H1 (cell line): ENCODE results near the gene RCE1. TPM values are rescaled to one million over a fixed set of nuclear protein-coding genes. Genes with fewer than 3 reads are reported as not detected.

Experiments used
- CTCF ChIA-PET: fragments of 300-600 bp; sonication (Branson Sonifier 250); formaldehyde crosslinking; loops from one replicate; lab custom pipeline; 2021; ENCODE audit not compliant: partially characterized antibody; lab: Charles Lee
- POLR2A ChIA-PET: fragments of 300-600 bp; sonication (Branson Sonifier 250); formaldehyde crosslinking; loops from one replicate; lab custom pipeline; 2021; ENCODE audit warnings: inconsistent platforms; ENCODE audit not compliant: partially characterized antibody; lab: Charles Lee
- DNase-seq, 2 experiments: peaks; one replicate each; pipeline versions ENCODE4 v3.0.0 to v3.0.0-alpha.2; 2010 to 2022; ENCODE audit warnings: low spot score in 2 of 2, low read depth in 1 of 2, mixed read lengths in 1 of 2
- FAIRE-seq: peaks from 2 replicates; lab custom pipeline; 2011; peaks lifted over from hg19 to GRCh38; lab: Jason Lieb, UNC
- H2AFZ ChIP-seq: 2 replicates; pipeline ENCODE4 v1.8.1; 2012; ENCODE audit warnings: low read length, inconsistent platforms
- H2AK5ac ChIP-seq: 2 replicates; pipeline ENCODE4 v1.6.1; 2013; ENCODE audit warnings: low read depth, low read length
- H2BK120ac ChIP-seq: replicated peaks from 2 replicates; pipeline ENCODE3; 2013; ENCODE audit warnings: low read depth, low read length, inconsistent platforms
- H2BK12ac ChIP-seq: 2 replicates; pipeline ENCODE4 v1.6.1; 2013; ENCODE audit warnings: low read depth, low read length
- H2BK15ac ChIP-seq: 2 replicates; pipeline ENCODE4 v1.6.1; 2013; ENCODE audit warnings: low read length
- H2BK20ac ChIP-seq: 2 replicates; pipeline ENCODE4 v1.6.1; 2013; ENCODE audit warnings: low read length
- H2BK5ac ChIP-seq: 2 replicates; pipeline ENCODE4 v1.6.1; 2013; ENCODE audit warnings: low read depth, low read length
- H3K14ac ChIP-seq: 2 replicates; pipeline ENCODE4 v1.6.1; 2013; ENCODE audit warnings: inconsistent platforms; ENCODE audit not compliant: insufficient read length
- H3K18ac ChIP-seq: 2 replicates; pipeline ENCODE4 v1.6.1; 2013; ENCODE audit warnings: low read length; ENCODE audit errors: extremely low read depth
- H3K23ac ChIP-seq: 2 replicates; pipeline ENCODE4 v1.6.1; 2013; ENCODE audit warnings: inconsistent platforms; ENCODE audit not compliant: insufficient read length
- H3K23me2 ChIP-seq: 2 replicates; pipeline ENCODE4 v1.6.1; 2013; ENCODE audit warnings: low read depth, low read length
- H3K27ac ChIP-seq: 2 replicates; pipeline ENCODE4 v1.6.1; 2011; ENCODE audit warnings: low read depth, low read length, inconsistent platforms
- H3K27me3 ChIP-seq, 4 experiments: replicated peaks in 1 of 4; 1 replicate in 1 of 4; 2 replicates in 3 of 4; pipeline versions ENCODE4 v1.6.1 to v1.8.1; 2011 to 2013; ENCODE audit warnings: low read length in 3 of 4, mild to moderate bottlenecking in 3 of 4, inconsistent platforms in 2 of 4, mixed read lengths in 2 of 4, moderate library complexity in 1 of 4; ENCODE audit not compliant: control insufficient read depth in 3 of 4, insufficient read depth in 3 of 4; ENCODE audit errors: extremely low read depth in 1 of 4
- H3K36me3 ChIP-seq, 4 experiments: 2 replicates each; pipeline versions ENCODE4 v1.6.1 to v1.8.1; 2011 to 2013; ENCODE audit warnings: mild to moderate bottlenecking in 4 of 4, low read length in 3 of 4, moderate library complexity in 2 of 4, control low read depth in 1 of 4, inconsistent platforms in 1 of 4; ENCODE audit not compliant: insufficient read depth in 4 of 4, control insufficient read depth in 2 of 4
- H3K4ac ChIP-seq: replicated peaks from 2 replicates; pipeline ENCODE3; 2013; ENCODE audit warnings: low read length, low read depth, mixed read lengths, inconsistent platforms; ENCODE audit not compliant: insufficient read length
- H3K4me1 ChIP-seq, 4 experiments: replicated peaks in 1 of 4; 1 replicate in 1 of 4; 2 replicates in 3 of 4; pipeline versions ENCODE4 v1.6.1 to v1.8.1; 2011 to 2013; ENCODE audit warnings: low read length in 3 of 4, inconsistent platforms in 2 of 4, mixed read lengths in 1 of 4; ENCODE audit not compliant: insufficient read depth in 4 of 4, control insufficient read depth in 3 of 4
- H3K4me2 ChIP-seq, 2 experiments: 2 replicates each; pipeline versions ENCODE4 v1.6.1 to v1.8.1; 2011 to 2013; ENCODE audit warnings: low read depth in 2 of 2, low read length in 2 of 2, control low read depth in 1 of 2, inconsistent platforms in 1 of 2, mild to moderate bottlenecking in 1 of 2; ENCODE audit not compliant: insufficient read depth in 1 of 2
- H3K4me3 ChIP-seq, 4 experiments: fragments of 200-600, 300-600 bp in 1 of 4; sonication (generic), shearing (Covaris generic), sonication (Bioruptor Twin) in 1 of 4; 2 replicates each; pipeline versions ENCODE4 v1.5.1 to v1.8.1; 2011 to 2016; ENCODE audit warnings: low read length in 4 of 4, low read depth in 3 of 4, control low read depth in 2 of 4, inconsistent platforms in 2 of 4, mild to moderate bottlenecking in 2 of 4, mixed read lengths in 1 of 4, moderate library complexity in 1 of 4; ENCODE audit not compliant: insufficient read depth in 2 of 4; ENCODE audit errors: extremely low read depth in 1 of 4
- H3K56ac ChIP-seq: replicated peaks from 2 replicates; pipeline ENCODE3; 2013; ENCODE audit warnings: low read depth, mild to moderate bottlenecking, mixed read lengths, low read length, inconsistent platforms; ENCODE audit not compliant: insufficient read length
- H3K79me1 ChIP-seq: 2 replicates; pipeline ENCODE4 v1.6.1; 2013; ENCODE audit warnings: low read depth, low read length, control low read depth
- H3K79me2 ChIP-seq, 2 experiments: 2 replicates each; pipeline versions ENCODE4 v1.6.1 to v1.8.1; 2012 to 2013; ENCODE audit warnings: low read length in 2 of 2, mild to moderate bottlenecking in 2 of 2, inconsistent platforms in 1 of 2; ENCODE audit not compliant: insufficient read depth in 2 of 2, control insufficient read depth in 1 of 2
- H3K9ac ChIP-seq, 4 experiments: replicated peaks in 1 of 4; 1 replicate in 1 of 4; 2 replicates in 3 of 4; pipeline versions ENCODE4 v1.6.1 to v1.8.1; 2011 to 2013; ENCODE audit warnings: low read depth in 3 of 4, low read length in 3 of 4, control low read depth in 2 of 4, mild to moderate bottlenecking in 2 of 4, moderate library complexity in 2 of 4, inconsistent platforms in 1 of 4; ENCODE audit errors: extremely low read depth in 1 of 4
- H3K9me3 ChIP-seq, 2 experiments: 2 replicates each; pipeline versions ENCODE4 v1.6.1 to v1.8.1; 2012 to 2013; ENCODE audit warnings: mild to moderate bottlenecking in 2 of 2, moderate library complexity in 2 of 2, control low read depth in 1 of 2, inconsistent platforms in 1 of 2, low read depth in 1 of 2, low read length in 1 of 2, mixed read lengths in 1 of 2; ENCODE audit not compliant: insufficient read depth in 2 of 2
- H4K20me1 ChIP-seq, 2 experiments: replicated peaks in 1 of 2; 2 replicates each; pipeline versions ENCODE3 to v1.8.1; 2011 to 2013; ENCODE audit warnings: inconsistent platforms in 2 of 2, low read length in 2 of 2, mild to moderate bottlenecking in 1 of 2; ENCODE audit not compliant: insufficient read depth in 2 of 2, control insufficient read depth in 1 of 2
- H4K5ac ChIP-seq: 2 replicates; pipeline ENCODE4 v1.6.1; 2013; ENCODE audit warnings: low read length, low read depth, mixed read lengths, inconsistent platforms; ENCODE audit not compliant: insufficient read length
- H4K8ac ChIP-seq: 2 replicates; pipeline ENCODE4 v1.8.0; 2013; ENCODE audit warnings: mild to moderate bottlenecking, moderate library complexity, low read length, inconsistent platforms; ENCODE audit not compliant: insufficient read depth; ENCODE audit errors: extremely low read depth
- H4K91ac ChIP-seq: replicated peaks from 2 replicates; pipeline ENCODE3; 2013; ENCODE audit warnings: low read length, mixed read lengths, inconsistent platforms; ENCODE audit not compliant: insufficient read length
- EGR1 ChIP-seq: IDR thresholded peaks from 2 replicates; pipeline ENCODE4 v1.6.1; 2011; ENCODE audit warnings: low read depth, low read length, borderline replicate concordance
- FOSL1 ChIP-seq: IDR thresholded peaks from 2 replicates; pipeline ENCODE4 v1.6.1; 2011; ENCODE audit warnings: mild to moderate bottlenecking, low read depth, low read length, moderate library complexity; ENCODE audit not compliant: insufficient read depth
- HDAC2 ChIP-seq, 2 experiments: fragments of 300-600 bp in 1 of 2; sonication (generic) in 1 of 2; IDR thresholded peaks; 2 replicates each; pipeline ENCODE4 v1.6.1; 2011 to 2012; ENCODE audit warnings: low read depth in 2 of 2, low read length in 2 of 2, mild to moderate bottlenecking in 2 of 2, moderate library complexity in 2 of 2, borderline replicate concordance in 1 of 2, inconsistent platforms in 1 of 2
- RNF2 ChIP-seq: fragments of 200-900, 300-1000 bp; sonication (generic); IDR thresholded peaks from 2 replicates; pipeline ENCODE4 v1.7.1; 2016; ENCODE audit warnings: borderline replicate concordance, low read depth, mild to moderate bottlenecking, antibody characterized with exemption, low read length; ENCODE audit not compliant: poor library complexity, severe bottlenecking; ENCODE audit errors: missing control alignments
- SIRT6 ChIP-seq: IDR thresholded peaks from one replicate; pipeline ENCODE4 v1.7.1; 2012; ENCODE audit warnings: low read length, inconsistent platforms
- SP2 ChIP-seq: IDR thresholded peaks from 2 replicates; pipeline ENCODE4 v1.6.1; 2012; ENCODE audit warnings: mild to moderate bottlenecking, low read length, inconsistent platforms
- TCF12 ChIP-seq: IDR thresholded peaks from 2 replicates; pipeline ENCODE4 v1.6.1; 2011; ENCODE audit warnings: low read depth, mild to moderate bottlenecking, low read length
- WGBS, 2 experiments: shearing (Covaris generic) in 1 of 2; methylation state at CpG; one replicate each; pipeline versions ENCODE4 v1.1.6 to v1.1.7; 2013 to 2015; ENCODE audit warnings: low lambda C conversion rate in 2 of 2, mixed read lengths in 2 of 2, inconsistent platforms in 1 of 2, low coverage in 1 of 2, missing lambda C conversion rate in 1 of 2; ENCODE audit not compliant: insufficient replicate concordance in 2 of 2, insufficient coverage in 1 of 2, insufficient read length in 1 of 2; ENCODE audit errors: extremely low coverage in 1 of 2, missing lambda C conversion rate in 1 of 2; 5-methylcytosine and 5-hydroxymethylcytosine counted together
- polyA plus RNA-seq, 7 experiments: library from polyadenylated mRNA; depleted of rRNA in 3 of 7; stranded (reverse) in 5 of 7; unstranded in 2 of 7; fragments of >200 nt in 5 of 7; fragments of 200-250 nt in 2 of 7; gene quantifications; 1 replicate in 5 of 7; 2 replicates in 1 of 7; 4 replicates in 1 of 7; pipeline versions ENCODE4 v1.2.1 to v1.2.3, GENCODE V29; 2011 to 2013; ENCODE audit warnings: missing spikeins in 2 of 7, mixed read lengths in 2 of 7
- total RNA-seq: library from RNA; stranded (reverse); fragmentation: NEBNext Ultra II Directional; extraction: Animal tissue kit (Norgen Biotek cat#: 25700); gene quantifications from 2 replicates; pipeline ENCODE4 v1.2.1, GENCODE V29; 2021
- TF ChIP-seq, protein P1 (sequence below): IDR thresholded peaks from 2 replicates; pipeline ENCODE4 v1.6.1; 2011; ENCODE audit warnings: low read depth, mild to moderate bottlenecking, low read length; ENCODE audit not compliant: insufficient read depth
- TF ChIP-seq, protein P2 (sequence below): IDR thresholded peaks from 2 replicates; pipeline ENCODE4 v1.6.1; 2012; ENCODE audit warnings: inconsistent platforms

The RCE1 gene
- total and polyA plus RNA-seq, 2 of the 8 experiments (the other 6 are each of a cell fraction or from before 2014, with no cell fraction given) = 35.8 to 84.8 TPM

DNA sequence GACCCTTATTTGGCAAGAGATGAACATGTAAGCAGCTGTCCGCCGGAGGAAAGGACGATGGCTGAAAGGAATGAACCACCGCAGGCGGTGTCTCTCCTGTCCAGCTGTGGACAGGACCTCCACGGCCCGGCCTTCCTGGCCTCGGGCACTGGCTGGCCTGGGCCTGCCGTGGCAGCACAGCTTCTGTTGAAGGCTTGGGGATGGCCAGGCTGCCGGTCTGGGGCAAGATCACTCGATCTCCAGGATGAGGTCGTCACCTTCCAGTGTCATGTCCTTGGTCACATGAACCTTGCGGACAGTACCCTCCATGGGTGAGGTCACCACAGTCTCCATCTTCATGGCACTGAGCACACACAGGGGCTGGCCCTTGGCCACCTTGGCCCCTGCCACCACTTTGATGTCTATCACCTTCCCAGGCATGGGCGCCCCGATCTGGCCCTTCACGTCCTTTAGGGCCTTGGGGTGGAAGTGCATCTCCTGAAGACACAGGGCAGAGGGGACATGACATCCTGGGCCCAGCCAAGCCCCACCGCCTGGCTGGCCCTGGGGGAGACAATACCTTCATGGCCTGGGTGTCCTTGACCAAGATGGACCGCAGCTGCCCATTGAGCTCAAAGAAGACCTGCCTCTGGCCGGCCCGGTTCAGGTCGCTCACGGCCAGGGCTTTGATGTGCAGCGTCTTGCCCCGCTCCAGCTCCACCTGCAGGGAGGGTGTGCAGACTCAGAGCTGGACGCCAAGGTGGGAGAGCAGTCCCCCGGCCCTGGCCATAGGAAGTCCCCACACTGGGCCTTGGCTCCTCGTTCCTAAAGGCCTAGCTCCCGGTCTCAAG lies 5.6 kb downstream of the RCE1 start:
- H3K9me3 ChIP-seq = no peaks in the 10 kb centered on the region
- H4K5ac ChIP-seq = no peak overlapping the region
- H3K27me3 ChIP-seq = no peaks in the 10 kb centered on the region
- no peak overlapping the region for H2AFZ ChIP-seq
- no peak overlapping the region for H4K8ac ChIP-seq
- FAIRE-seq (no peak), DNase-seq (no peak)
- peaks cover 0 to 5% (median 2%) of the 10 kb centered on the region in 4 experiments; a peak in 4 of 7 replicates for H3K4me1 ChIP-seq
- H2BK120ac ChIP-seq = no peak overlapping the region
- H3K56ac ChIP-seq = no peak overlapping the region
- H2BK5ac ChIP-seq = no peak overlapping the region
- peaks cover 0 to 13% of the 10 kb centered on the region in 2 experiments; a peak in 3 of 4 replicates for H3K79me2 ChIP-seq
- H3K36me3 ChIP-seq = peaks cover 4 to 25% (median 14%) of the 10 kb centered on the region in 4 experiments; a peak in 7 of 8 replicates
- ChIA-PET CTCF (interaction anchor here (0.7 to 3.9 kb wide), 6 partner anchors 16 to 410 kb away, joined by 3 to 21 read pairs (median 4); partner anchors contain the start of genes C11orf86 and MRPL11), POLR2A (interaction anchor here (0.8 to 2.4 kb wide), 4 partner anchors 11 to 279 kb away, joined by 3 to 5 read pairs (median 4); no protein-coding TSS in a partner anchor)
- no peak overlapping the region for H3K4ac ChIP-seq
- 90% methylated on average over 27 of the region's 28 CpGs; no CpG with 5 or more reads in 1 of the 2 experiments for WGBS, 2 experiments
- no peak overlapping the region for H3K23ac ChIP-seq
- no peak overlapping the region for H3K18ac ChIP-seq
- peaks cover 1% of the 10 kb centered on the region; the same call in 1 of the 2 replicates for H3K23me2 ChIP-seq
- peaks cover 4 to 10% of the 10 kb centered on the region in 2 experiments for H4K20me1 ChIP-seq
- no peak overlapping the region for H2BK20ac ChIP-seq
- H2BK15ac ChIP-seq = no peak overlapping the region
- no peak overlapping the region for H3K4me2 ChIP-seq
- H2BK12ac ChIP-seq = no peak overlapping the region
- H3K79me1 ChIP-seq = peaks cover 16% of the 10 kb centered on the region
- no peak overlapping the region for H3K4me3 ChIP-seq
- no peak overlapping the region for H3K27ac ChIP-seq
- no peak overlapping the region for H4K91ac ChIP-seq
- no peak overlapping the region for H2AK5ac ChIP-seq
- H3K14ac ChIP-seq = no peak overlapping the region
- no peak overlapping the region for H3K9ac ChIP-seq
- TF ChIP-seq SIRT6 = no peak
- TF ChIP-seq FOSL1 = no peak
- TF ChIP-seq SP2 = no peak
- no peak for TF ChIP-seq TCF12
- TF ChIP-seq, protein P1, sequence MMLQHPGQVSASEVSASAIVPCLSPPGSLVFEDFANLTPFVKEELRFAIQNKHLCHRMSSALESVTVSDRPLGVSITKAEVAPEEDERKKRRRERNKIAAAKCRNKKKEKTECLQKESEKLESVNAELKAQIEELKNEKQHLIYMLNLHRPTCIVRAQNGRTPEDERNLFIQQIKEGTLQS = no peak
- TF ChIP-seq RNF2 = no peak
- TF ChIP-seq, protein P2, sequence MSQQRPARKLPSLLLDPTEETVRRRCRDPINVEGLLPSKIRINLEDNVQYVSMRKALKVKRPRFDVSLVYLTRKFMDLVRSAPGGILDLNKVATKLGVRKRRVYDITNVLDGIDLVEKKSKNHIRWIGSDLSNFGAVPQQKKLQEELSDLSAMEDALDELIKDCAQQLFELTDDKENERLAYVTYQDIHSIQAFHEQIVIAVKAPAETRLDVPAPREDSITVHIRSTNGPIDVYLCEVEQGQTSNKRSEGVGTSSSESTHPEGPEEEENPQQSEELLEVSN = no peak
- TF ChIP-seq HDAC2 (IDR thresholded peaks at IDR 0.05; ENCODE audit: borderline replicate concordance in 1 of 2, low read depth in 2 of 2, low read length in 2 of 2) = no peak
- no peak for TF ChIP-seq EGR1
